CD4-positive, alpha-beta T cell (primary cell): Measurements from ENCODE around the gene AGAP1. TPM values are rescaled to one million over a fixed set of nuclear protein-coding genes. Genes with fewer than 3 reads are reported as not detected.

Experiments
- ATAC-seq: fragments of 200-7000 bp; cut with Tn5 transposase; one replicate; pipeline ENCODE4 v1.10.0; 2022; ENCODE audit warnings: mild to moderate bottlenecking; ENCODE audit not compliant: poor library complexity
- CTCF ChIA-PET: fragments of 350-600 bp; sonication (Branson Sonifier 250); formaldehyde crosslinking; loops from one replicate; lab custom pipeline; 2021; ENCODE audit warnings: antibody characterized with exemption, inconsistent platforms; lab: Charles Lee
- POLR2A ChIA-PET: fragments of 350-600 bp; sonication (Branson Sonifier 250); formaldehyde crosslinking; loops from one replicate; lab custom pipeline; 2021; ENCODE audit warnings: antibody characterized with exemption, inconsistent platforms; lab: Charles Lee
- DNase-seq, 14 experiments: peaks; one replicate each; pipeline ENCODE4 v3.0.0-alpha.2; 2013 to 2020; ENCODE audit warnings: mixed read lengths in 2 of 14
- H3K27ac ChIP-seq, 2 donors: one replicate each; pipeline versions ENCODE4 v1.5.1 to v1.7.0; 2013; ENCODE audit warnings: low read length in 2 of 2, low read depth in 1 of 2, mild to moderate bottlenecking in 1 of 2
- H3K27me3 ChIP-seq, 2 experiments: 1 replicate in 1 of 2; 2 replicates in 1 of 2; pipeline versions ENCODE4 v1.6.1 to v1.7.0; 2013; ENCODE audit warnings: low read length in 2 of 2, control low read depth in 1 of 2, mild to moderate bottlenecking in 1 of 2, moderate library complexity in 1 of 2; ENCODE audit not compliant: insufficient read depth in 2 of 2, control insufficient read depth in 1 of 2
- H3K36me3 ChIP-seq: one replicate; pipeline ENCODE4 v1.6.1; 2013; ENCODE audit warnings: low read length, control low read depth; ENCODE audit not compliant: insufficient read depth
- H3K4me1 ChIP-seq: one replicate; pipeline ENCODE4 v1.6.1; 2013; ENCODE audit warnings: low read length, control low read depth; ENCODE audit not compliant: insufficient read depth
- H3K4me3 ChIP-seq: one replicate; pipeline ENCODE4 v1.5.1; 2013; ENCODE audit warnings: mild to moderate bottlenecking, low read length, moderate library complexity
- H3K9me3 ChIP-seq, 2 experiments: 1 replicate in 1 of 2; 2 replicates in 1 of 2; pipeline versions ENCODE4 v1.6.1 to v1.7.0; 2013; ENCODE audit warnings: low read length in 2 of 2, mild to moderate bottlenecking in 2 of 2, control low read depth in 1 of 2, moderate library complexity in 1 of 2; ENCODE audit not compliant: control insufficient read depth in 1 of 2, insufficient read depth in 1 of 2
- H3K27ac Mint-ChIP-seq: one replicate; pipeline ENCODE4 v1.8.0; 2020; ENCODE audit warnings: mixed read lengths
- H3K27me3 Mint-ChIP-seq: one replicate; pipeline ENCODE4 v1.8.0; 2021; ENCODE audit warnings: mixed read lengths
- H3K36me3 Mint-ChIP-seq: one replicate; pipeline ENCODE4 v1.8.0; 2021; ENCODE audit warnings: low read depth, mixed read lengths
- H3K4me1 Mint-ChIP-seq: one replicate; pipeline ENCODE4 v1.8.0; 2021; ENCODE audit warnings: low read depth, mixed read lengths
- H3K4me3 Mint-ChIP-seq: one replicate; pipeline ENCODE4 v1.8.0; 2020; ENCODE audit warnings: mild to moderate bottlenecking, mixed read lengths
- H3K9me3 Mint-ChIP-seq: one replicate; pipeline ENCODE4 v1.8.0; 2020; ENCODE audit warnings: mixed read lengths
- CTCF ChIP-seq: fragments of 200-600 bp; IDR thresholded peaks from one replicate; pipeline ENCODE4 v1.8.0; 2022; ENCODE audit warnings: antibody characterized with exemption, mild to moderate bottlenecking
- intact Hi-C, 2 experiments: fragments of 100-400 bp; cut with DNase I in 1 of 2; cut with micrococcal nuclease in 1 of 2; formaldehyde crosslinking; loops; one replicate each; pipeline versions ENCODE4 v1.15.1 to v1.9.0; 2023 to 2025; cut with DNase I, micrococcal nuclease
- total RNA-seq, 174 experiments: library from RNA in 2 of 174; stranded (reverse) in 2 of 174; gene quantifications; one replicate each; pipeline ENCODE4 v1.2.3 and lab custom pipeline; 2021 to 2026

The AGAP1 gene
- total RNA-seq, 2 experiments from 2014 or later: 2.6 to 3.1 TPM

GRCh38 chr2:235539773-235540172 lies 45.9 kb downstream of the AGAP1 start:
- Mint-ChIP-seq H3K27me3 (no peaks in the 10 kb centered on the region), H3K36me3 (no peaks in the 10 kb centered on the region), H3K4me1 (no peaks in the 10 kb centered on the region), H3K9me3 (no peaks in the 10 kb centered on the region), H3K27ac (no peak overlapping the region), H3K4me3 (no peak overlapping the region)
- DNase-seq (no peak), ATAC-seq (no peak)
- Histone ChIP-seq H3K9me3 (peaks cover 0 to 21% of the 10 kb centered on the region in 2 experiments), H3K27ac (no peak overlapping the region), H3K4me3 (no peak overlapping the region), H3K4me1 (no peaks in the 10 kb centered on the region), H3K27me3 (no peaks in the 10 kb centered on the region), H3K36me3 (no peaks in the 10 kb centered on the region)
- TF ChIP-seq CTCF: no peak
- ChIA-PET POLR2A (no interaction called here), CTCF (no interaction called here)
- intact Hi-C loops: no loop called here

GRCh38 chr2:235541016-235541415 lies 47.2 kb downstream of the AGAP1 start:
- Histone ChIP-seq H3K9me3 (peaks cover 0 to 17% of the 10 kb centered on the region in 2 experiments), H3K27me3 (no peaks in the 10 kb centered on the region), H3K27ac (no peak overlapping the region), H3K36me3 (no peaks in the 10 kb centered on the region), H3K4me1 (no peaks in the 10 kb centered on the region), H3K4me3 (no peak overlapping the region)
- ATAC-seq (no peak), DNase-seq (no peak)
- intact Hi-C loops: no loop called here
- H3K36me3 Mint-ChIP-seq: no peaks in the 10 kb centered on the region
- no peak overlapping the region for H3K4me3 Mint-ChIP-seq
- CTCF ChIA-PET: no interaction called here
- no peaks in the 10 kb centered on the region for H3K4me1 Mint-ChIP-seq
- POLR2A ChIA-PET: no interaction called here
- H3K9me3 Mint-ChIP-seq: no peaks in the 10 kb centered on the region
- no peaks in the 10 kb centered on the region for H3K27me3 Mint-ChIP-seq
- TF ChIP-seq CTCF: no peak
- H3K27ac Mint-ChIP-seq: no peak overlapping the region

GRCh38 chr2:235541838-235542549 lies 48.2 kb downstream of the AGAP1 start:
- Mint-ChIP-seq H3K36me3 (no peaks in the 10 kb centered on the region), H3K4me1 (no peaks in the 10 kb centered on the region), H3K27ac (no peak overlapping the region), H3K9me3 (no peaks in the 10 kb centered on the region), H3K27me3 (no peaks in the 10 kb centered on the region), H3K4me3 (no peak overlapping the region)
- Histone ChIP-seq H3K27ac (no peak overlapping the region), H3K9me3 (peaks cover 0 to 17% of the 10 kb centered on the region in 2 experiments), H3K27me3 (no peaks in the 10 kb centered on the region), H3K36me3 (no peaks in the 10 kb centered on the region), H3K4me3 (no peak overlapping the region), H3K4me1 (no peaks in the 10 kb centered on the region)
- ChIA-PET CTCF (no interaction called here), POLR2A (no interaction called here)
- ATAC-seq (no peak), DNase-seq (no peak)
- no peak for TF ChIP-seq CTCF
- intact Hi-C loops: no loop called here
